Fibroblast of pulmonary artery (primary cell): ENCODE measurements around the gene ZGPAT.
"Not testable (repeated sequence)": the region's sequence is repeated elsewhere in the genome, so short reads cannot be mapped to it uniquely, and the experiment has no call there.

Experiments
- DNase-seq: peaks from one replicate; pipeline ENCODE4 v3.0.0-alpha.2; 2010; ENCODE audit warnings: low read depth
- H3K4me3 ChIP-seq: replicated peaks from 2 replicates; pipeline ENCODE4 v1.5.1; 2011; ENCODE audit warnings: low read depth, mild to moderate bottlenecking, control low read depth, low read length, moderate library complexity
- TF ChIP-seq, protein P1 (sequence below): IDR thresholded peaks from 2 replicates; pipeline ENCODE4 v1.5.1; 2011; ENCODE audit warnings: mild to moderate bottlenecking, control low read depth, low read length, inconsistent platforms; ENCODE audit errors: missing control alignments

Gene ZGPAT

GRCh38 chr20:63712191-63712590 is 4.4 kb downstream of the ZGPAT start:
- H3K4me3 ChIP-seq, result no peak overlapping the region
- no peak for DNase-seq
- TF ChIP-seq, protein P1, sequence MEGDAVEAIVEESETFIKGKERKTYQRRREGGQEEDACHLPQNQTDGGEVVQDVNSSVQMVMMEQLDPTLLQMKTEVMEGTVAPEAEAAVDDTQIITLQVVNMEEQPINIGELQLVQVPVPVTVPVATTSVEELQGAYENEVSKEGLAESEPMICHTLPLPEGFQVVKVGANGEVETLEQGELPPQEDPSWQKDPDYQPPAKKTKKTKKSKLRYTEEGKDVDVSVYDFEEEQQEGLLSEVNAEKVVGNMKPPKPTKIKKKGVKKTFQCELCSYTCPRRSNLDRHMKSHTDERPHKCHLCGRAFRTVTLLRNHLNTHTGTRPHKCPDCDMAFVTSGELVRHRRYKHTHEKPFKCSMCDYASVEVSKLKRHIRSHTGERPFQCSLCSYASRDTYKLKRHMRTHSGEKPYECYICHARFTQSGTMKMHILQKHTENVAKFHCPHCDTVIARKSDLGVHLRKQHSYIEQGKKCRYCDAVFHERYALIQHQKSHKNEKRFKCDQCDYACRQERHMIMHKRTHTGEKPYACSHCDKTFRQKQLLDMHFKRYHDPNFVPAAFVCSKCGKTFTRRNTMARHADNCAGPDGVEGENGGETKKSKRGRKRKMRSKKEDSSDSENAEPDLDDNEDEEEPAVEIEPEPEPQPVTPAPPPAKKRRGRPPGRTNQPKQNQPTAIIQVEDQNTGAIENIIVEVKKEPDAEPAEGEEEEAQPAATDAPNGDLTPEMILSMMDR, result no peak

DNA sequence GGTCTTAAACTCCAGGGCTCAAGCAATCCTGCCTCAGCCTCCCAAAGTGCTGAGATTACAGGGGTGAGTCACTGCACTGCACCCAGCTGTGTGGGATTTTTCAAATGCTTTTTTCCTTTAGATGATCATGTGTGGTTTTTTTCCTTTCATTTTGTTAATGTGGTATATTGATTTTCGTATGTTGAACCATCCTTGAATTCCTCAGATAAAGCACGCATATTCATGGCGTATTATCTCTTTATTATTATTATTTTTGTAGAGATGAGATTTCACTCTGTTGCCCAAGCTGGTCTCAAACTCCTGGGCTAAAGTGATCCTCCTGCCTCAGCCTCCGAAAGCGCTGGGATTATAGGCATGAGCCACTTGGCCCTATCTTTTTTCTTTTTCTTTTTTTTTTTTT is 7.0 kb downstream of the ZGPAT start:
- no peak overlapping the region for H3K4me3 ChIP-seq
- TF ChIP-seq, protein P1, result no peak
- no peak for DNase-seq

DNA sequence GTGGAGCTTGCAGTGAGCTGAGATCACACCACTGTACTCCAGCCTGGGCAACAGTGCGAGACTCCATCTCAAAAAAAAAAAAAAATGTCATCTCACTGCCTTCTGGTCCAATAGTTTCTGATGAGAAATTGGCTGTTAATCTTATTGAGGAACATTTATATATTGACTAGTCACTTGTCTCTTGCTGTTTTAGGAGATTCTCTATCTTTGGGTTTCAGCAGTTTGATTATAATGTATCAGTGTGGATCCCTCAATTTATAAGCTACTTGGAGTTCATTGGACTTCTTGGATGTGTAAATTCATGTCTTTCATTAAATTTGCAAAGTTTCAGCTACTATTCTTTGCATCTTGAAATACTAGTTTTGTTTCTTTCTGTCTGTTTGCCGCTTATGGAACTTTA is 11.2 kb downstream of the ZGPAT start:
- TF ChIP-seq, protein P1, result no peak
- no peak for DNase-seq
- no peak overlapping the region for H3K4me3 ChIP-seq

GRCh38 chr20:63722967-63723622 is 15.3 kb downstream of the ZGPAT start:
- H3K4me3 ChIP-seq, result not testable (repeated sequence)
- DNase-seq, result peak; percentile 16

- DNase-seq, H3K4me3 ChIP-seq: not testable (repeated sequence)
Observed at GRCh38 chr20:63730189-63730733, 22.4 kb downstream of the ZGPAT start.

GRCh38 chr20:63731410-63731809 is 23.6 kb downstream of the ZGPAT start:
- TF ChIP-seq, protein P1, result no peak
- DNase-seq, result no peak
- no peak overlapping the region for H3K4me3 ChIP-seq

DNA sequence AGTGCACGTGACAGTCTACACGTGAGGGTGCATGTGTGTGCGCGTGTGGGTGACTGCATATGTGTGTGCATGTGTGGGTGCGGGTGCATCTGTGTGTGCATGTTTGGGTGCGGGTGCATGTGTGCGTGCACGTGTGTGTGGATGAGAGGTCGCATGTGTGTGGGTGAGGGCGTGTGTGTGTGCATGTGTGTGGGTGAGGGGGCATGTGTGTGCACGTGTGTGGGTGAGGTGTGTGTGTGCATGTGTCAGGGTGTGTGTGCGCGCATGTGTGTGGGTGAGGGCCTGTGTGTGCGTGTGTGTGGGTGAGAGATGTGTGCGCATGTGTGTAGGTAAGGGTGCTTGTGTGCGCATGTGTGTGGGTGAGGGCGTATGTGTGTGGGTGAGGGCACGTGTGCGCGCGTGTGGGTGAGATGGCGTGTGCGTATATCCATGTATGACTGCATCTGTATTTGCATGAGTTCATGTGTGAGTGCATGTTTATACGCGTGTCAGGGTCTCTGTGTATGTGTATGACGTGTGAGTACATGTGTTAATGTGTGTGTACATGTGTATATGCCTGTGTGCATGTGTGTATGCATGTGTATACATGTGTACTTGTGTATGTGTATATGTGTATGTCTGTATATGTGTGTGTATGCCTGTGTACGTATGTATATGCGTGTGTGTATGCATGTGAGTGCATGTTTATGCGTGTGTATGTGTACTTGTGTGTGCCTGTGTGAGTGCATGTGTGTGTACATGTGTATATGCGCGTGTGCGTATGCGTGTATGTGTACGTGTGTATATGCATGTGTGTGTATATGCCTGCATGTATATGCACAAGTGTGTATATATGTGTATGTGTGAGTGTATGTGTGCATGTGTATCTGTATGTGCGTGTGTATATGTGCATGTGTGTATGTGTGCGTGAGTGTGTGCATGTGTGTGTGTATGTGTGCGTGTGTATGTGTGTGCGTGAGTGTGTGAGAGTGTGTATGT is 24.6 kb downstream of the ZGPAT start:
- no peak for DNase-seq

More for the DNA sequence above, 24.6 kb downstream of the ZGPAT start:
- TF ChIP-seq, protein P1, result no peak
- no peak overlapping the region for H3K4me3 ChIP-seq
